Stimulated activated CD8-positive, alpha-beta memory T cell treated with anti-CD3 and anti-CD28 coated beads, Interleukin-7, amount 100 ng/mL, for 1 hour (primary cell): ENCODE results near the gene TRIP11.

ENCODE experiments used
- DNase-seq, 2 donors: peaks; one replicate each; pipeline ENCODE4 v3.0.0-alpha.2; 2020; ENCODE audit warnings: low read depth in 2 of 2

Gene TRIP11

GRCh38 chr14:92010644-92011043, 29.2 kb downstream of the TRIP11 start:
- DNase-seq: no peak

GRCh38 chr14:92009604-92010003, 30.3 kb downstream of the TRIP11 start:
- DNase-seq: no peak

- DNase-seq: no peak
Measured at GRCh38 chr14:92005019-92005418, 34.8 kb downstream of the TRIP11 start.

GRCh38 chr14:92004062-92004461, 35.8 kb downstream of the TRIP11 start:
- no peak for DNase-seq

- no peak for DNase-seq
Measured at GRCh38 chr14:91998667-91999570, 40.9 kb downstream of the TRIP11 start.

- no peak for DNase-seq
Measured at GRCh38 chr14:91997492-91997891, 42.4 kb downstream of the TRIP11 start.

- no peak for DNase-seq
Measured at GRCh38 chr14:91996948-91997371, 42.9 kb downstream of the TRIP11 start.

- DNase-seq: no peak
Measured at GRCh38 chr14:91987192-91987591, 52.7 kb downstream of the TRIP11 start.

GRCh38 chr14:91985521-91986255, 54.2 kb downstream of the TRIP11 start:
- DNase-seq: no peak

- no peak for DNase-seq
Measured at GRCh38 chr14:91985008-91985407, 54.9 kb downstream of the TRIP11 start.

- no peak for DNase-seq
Measured at GRCh38 chr14:91983588-91983987, 56.3 kb downstream of the TRIP11 start.

GRCh38 chr14:91980157-91980556, 59.7 kb downstream of the TRIP11 start:
- DNase-seq: no peak

GRCh38 chr14:91977884-91978283, 62.0 kb downstream of the TRIP11 start:
- no peak for DNase-seq

GRCh38 chr14:91975763-91976162, 64.1 kb downstream of the TRIP11 start:
- no peak for DNase-seq

- DNase-seq: no peak
Measured at GRCh38 chr14:91971188-91971778, 68.6 kb downstream of the TRIP11 start.

GRCh38 chr14:91968280-91968679, 71.6 kb downstream of the TRIP11 start:
- DNase-seq: no peak

GRCh38 chr14:91964724-91965123, 75.1 kb downstream of the TRIP11 start:
- no peak for DNase-seq

GRCh38 chr14:91964011-91964410, 75.8 kb downstream of the TRIP11 start:
- no peak for DNase-seq

- DNase-seq: no peak
Measured at GRCh38 chr14:91963465-91963864, 76.4 kb downstream of the TRIP11 start.

- no peak for DNase-seq
Measured at GRCh38 chr14:91961297-91962220, 78.3 kb downstream of the TRIP11 start.

- no peak for DNase-seq
Measured at GRCh38 chr14:91957876-91958313, 82.0 kb downstream of the TRIP11 start.
